Panc1 (cell line): ENCODE data around the gene EXOC3L4.

ENCODE experiments used
- TCF7L2 ChIP-seq: IDR thresholded peaks from 2 replicates; pipeline ENCODE4 v1.6.1; 2011; ENCODE audit warnings: mild to moderate bottlenecking, low read depth, low read length, inconsistent platforms
- TF ChIP-seq, protein P1 (sequence below): fragments of 450-650 bp; IDR thresholded peaks from 2 replicates; pipeline ENCODE4 v1.5.1; 2017; ENCODE audit warnings: mild to moderate bottlenecking

DNA sequence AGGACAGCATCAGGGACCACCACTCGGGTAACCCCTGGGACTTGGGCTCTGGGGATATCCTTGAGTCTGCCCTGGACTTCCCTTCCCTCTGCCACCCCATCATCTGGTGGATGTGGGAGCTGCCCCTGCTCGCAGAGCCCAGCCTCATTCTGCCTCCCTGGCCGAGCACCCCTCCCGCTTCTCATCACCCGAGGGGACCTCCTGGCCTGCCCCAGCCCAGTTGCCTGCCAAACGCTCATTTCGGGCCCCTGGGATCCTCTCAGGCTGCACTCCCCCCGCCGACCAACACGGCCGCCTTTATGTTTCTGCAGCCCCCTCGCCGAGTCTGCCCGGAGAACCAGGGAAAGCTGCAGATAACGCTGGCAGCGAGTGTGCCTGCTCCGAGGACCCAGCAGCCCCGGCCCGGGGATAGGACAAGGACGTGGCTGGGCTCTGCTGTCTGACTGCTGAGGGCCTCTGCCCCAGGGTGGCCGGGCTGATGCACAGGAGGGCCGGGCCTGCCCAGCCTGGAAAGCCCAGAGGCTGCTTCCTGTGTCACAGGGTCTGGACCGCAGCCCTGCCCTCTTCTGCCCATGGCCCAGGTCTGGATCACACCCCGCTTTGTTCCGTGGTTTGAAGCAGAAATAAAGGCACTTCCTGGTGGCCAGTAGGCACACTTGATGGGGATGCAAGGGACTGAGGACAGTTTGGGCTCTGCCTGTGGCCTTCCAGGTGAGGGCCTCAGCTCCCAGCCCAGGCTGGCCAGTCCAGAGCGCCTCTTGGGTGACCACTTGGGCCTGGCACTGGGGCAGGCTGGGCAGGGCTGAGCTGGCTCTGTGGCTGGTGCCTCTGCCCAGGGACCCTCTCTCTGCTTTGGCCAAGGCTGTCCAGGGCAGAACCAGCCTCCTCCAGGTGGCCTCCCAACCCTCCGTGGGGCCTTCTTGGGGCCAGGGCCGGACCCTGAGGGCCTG lies 4.9 kb upstream of the EXOC3L4 start:
- no peak for TF ChIP-seq TCF7L2
- TF ChIP-seq, protein P1, sequence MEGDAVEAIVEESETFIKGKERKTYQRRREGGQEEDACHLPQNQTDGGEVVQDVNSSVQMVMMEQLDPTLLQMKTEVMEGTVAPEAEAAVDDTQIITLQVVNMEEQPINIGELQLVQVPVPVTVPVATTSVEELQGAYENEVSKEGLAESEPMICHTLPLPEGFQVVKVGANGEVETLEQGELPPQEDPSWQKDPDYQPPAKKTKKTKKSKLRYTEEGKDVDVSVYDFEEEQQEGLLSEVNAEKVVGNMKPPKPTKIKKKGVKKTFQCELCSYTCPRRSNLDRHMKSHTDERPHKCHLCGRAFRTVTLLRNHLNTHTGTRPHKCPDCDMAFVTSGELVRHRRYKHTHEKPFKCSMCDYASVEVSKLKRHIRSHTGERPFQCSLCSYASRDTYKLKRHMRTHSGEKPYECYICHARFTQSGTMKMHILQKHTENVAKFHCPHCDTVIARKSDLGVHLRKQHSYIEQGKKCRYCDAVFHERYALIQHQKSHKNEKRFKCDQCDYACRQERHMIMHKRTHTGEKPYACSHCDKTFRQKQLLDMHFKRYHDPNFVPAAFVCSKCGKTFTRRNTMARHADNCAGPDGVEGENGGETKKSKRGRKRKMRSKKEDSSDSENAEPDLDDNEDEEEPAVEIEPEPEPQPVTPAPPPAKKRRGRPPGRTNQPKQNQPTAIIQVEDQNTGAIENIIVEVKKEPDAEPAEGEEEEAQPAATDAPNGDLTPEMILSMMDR, result no peak
